HG03439 (cell line): ENCODE data around the gene RREB1.

Experiments used
- ATAC-seq: cut with Tn5 transposase; IDR thresholded peaks from one replicate; pipeline ENCODE4 v1.9.1; 2021; ENCODE audit warnings: mild to moderate bottlenecking, moderate library complexity; ENCODE audit not compliant: unreplicated experiment

Gene RREB1

DNA sequence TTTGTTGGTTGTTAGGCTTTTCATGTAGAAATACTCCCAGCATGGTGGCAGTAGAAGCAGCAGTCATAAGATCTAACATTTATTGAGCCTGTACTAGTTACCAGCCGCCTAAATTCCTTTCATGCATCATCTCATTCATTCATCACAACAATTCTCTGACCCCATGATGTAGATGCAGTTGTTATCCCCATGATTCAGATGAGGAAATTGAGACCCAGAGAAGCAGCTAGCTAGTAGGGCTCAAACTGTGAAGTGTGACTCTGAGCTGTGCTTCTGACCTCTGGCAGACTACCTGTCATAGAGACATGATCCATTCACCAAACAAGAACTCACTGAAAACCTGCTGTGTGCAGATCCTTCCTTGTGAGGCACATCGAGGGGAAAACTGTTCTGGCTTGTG, 16.9 kb downstream of the RREB1 start:
- no peak for ATAC-seq

DNA sequence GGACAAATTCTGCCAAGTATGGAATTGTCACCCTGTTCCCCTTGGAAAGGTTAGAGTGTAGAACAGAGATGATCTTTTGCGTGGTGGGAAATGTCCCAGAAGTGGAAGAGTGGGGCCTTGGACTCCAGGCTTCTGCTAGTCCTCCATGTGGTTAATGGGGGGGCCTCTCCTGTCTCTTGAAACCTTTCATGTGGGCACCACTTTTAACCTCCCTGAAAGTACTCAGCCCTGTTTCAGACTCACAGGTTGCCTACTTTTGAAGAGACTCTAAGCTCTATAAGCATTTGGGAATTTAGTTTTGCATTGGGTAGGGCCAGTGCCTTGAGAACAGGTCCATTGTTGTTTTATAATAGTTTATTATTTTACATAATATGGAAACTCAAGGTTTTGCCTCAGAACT, 17.5 kb downstream of the RREB1 start:
- no peak for ATAC-seq

DNA sequence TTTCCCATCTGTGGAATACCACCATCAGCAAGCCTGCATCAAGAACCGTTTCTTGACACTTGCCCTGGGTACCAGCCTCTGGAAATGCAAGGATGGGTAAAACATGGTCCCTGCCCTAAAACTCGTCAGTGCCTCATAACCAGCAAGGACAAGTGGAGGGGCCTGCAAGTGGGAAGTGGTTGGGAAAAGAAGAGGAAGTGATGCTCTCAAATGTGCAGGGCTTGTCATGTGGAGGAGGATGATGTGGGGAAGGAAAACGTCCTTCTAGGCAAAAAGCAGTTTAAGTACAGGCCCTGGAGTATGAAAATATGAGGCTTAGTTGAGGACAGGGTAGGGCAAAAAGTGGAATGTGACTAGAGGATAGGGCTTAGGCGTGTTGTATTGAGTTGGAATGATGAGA, 19.0 kb downstream of the RREB1 start:
- no peak for ATAC-seq

DNA sequence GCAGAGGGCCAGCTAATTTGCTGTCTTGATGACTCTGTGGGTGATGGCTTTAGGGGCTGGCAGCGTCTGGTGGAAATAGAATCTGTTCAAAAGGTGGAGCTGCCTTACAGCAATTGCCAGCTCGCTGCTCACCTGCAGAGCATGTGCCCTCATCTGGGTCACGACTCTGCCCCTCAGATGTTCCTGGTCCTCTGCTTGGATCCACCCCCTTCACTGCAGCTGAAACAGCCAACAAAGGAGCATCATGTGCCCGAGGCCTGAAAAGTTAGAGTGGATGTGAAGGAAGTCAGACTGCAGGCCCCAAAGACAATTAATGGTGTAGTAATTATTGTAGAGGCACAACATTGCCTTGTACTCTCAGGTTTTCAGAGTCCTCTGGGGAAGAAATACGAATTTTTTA, 19.9 kb downstream of the RREB1 start:
- no peak for ATAC-seq

DNA sequence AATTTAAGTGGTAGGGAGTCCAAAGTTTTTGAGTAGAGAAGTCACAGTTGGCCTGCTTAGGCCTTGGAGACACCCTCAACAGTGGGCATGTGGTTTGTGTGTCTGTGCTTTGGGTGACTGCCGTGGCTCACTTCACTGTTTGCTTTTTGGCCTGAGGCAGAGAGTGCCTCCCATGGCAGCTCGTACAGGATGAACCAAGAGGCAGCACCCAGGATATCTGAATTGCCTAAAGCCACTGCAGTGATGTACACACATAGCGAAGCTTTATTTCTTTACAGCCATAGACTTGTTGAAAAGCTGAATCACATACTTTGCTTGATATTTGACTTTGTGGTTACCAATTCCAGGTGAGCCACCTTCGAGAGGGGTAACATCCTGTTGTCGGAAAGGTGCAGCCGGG, 21.6 kb downstream of the RREB1 start:
- no peak for ATAC-seq

DNA sequence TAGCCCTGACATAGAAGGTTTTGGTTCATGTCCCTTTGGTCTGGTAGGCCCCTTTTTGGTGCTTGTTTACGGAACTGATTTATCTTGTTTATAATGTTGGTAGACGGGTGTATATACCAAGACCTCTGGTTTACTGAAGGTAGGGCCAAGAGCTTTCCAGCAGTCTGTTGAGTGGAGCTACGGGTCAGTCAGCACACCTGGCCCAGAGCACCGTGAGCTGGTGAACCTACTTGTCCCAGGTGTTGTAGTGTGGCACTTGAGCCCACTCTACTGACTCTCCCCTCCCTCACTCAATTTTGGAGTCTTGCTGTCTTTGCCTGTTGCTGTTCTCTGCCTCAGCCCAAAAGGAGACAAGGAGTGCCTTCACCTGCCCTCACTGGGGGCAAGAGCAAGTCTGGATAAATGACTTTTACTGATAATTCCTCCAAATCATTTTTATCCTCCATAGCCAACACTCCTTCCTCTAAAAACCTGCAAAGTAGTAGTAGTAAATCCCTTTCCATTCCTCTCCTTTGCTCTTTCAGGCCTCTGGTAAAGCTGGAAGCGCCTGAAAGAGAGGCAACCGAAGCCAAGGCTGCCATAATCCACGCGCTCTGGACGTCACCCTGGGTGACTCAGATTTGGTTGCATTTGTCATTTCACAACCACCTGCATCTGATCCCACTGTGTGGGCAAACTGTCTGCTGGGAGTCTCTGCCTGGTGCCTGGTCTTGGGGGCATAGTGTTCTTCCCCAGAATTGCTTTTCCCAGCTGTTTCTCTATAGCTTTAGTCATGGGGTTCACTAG, 22.2 kb downstream of the RREB1 start:
- no peak for ATAC-seq

DNA sequence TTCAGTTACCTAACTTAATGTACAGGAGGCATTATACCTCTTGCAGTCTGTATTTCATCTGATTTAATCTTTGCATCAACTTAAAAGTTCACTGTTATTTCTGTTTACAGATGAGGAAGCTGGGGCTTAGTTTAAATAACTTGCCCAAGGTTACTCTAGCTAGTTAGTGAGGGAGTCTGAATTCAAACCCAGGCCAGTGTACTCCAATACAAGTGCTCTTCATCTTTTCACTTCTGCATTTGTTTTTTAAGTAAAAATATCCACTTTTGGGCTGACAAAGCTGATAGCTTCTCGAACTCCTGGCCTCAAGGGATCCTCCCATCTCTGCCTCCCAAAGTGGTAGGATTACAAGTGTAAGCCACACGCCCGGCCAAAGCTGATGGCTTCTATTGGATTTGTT, 23.6 kb downstream of the RREB1 start:
- ATAC-seq = no peak

DNA sequence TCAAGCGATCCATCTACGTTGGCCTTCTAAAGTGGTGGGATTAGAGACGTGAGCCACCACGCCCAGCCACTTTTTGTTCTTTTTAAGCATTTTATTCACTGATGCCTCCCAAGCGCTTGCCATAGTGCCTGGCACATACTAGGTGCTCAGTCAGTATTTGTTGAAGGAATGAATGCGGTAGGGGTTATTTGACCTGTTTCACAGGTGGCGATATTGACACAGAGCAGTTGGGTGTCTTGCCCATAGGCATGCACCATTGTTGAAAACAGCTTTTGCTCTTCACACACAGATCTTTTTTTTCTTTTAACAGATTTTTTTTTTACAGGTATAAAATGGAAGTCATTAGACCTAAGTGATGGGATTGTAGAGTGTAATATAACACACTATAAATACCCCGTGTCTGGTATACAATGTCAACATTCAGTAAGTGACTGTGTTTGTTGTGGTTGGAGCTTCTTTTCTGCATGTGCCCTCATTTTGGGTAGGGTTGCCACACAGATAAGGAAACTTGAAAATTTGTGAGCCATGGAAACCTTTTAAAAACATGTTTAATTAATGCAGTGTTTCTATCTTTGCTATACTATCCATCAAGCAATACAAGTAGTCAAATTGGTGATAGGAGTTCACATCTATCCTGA, 24.8 kb downstream of the RREB1 start:
- ATAC-seq = no peak

DNA sequence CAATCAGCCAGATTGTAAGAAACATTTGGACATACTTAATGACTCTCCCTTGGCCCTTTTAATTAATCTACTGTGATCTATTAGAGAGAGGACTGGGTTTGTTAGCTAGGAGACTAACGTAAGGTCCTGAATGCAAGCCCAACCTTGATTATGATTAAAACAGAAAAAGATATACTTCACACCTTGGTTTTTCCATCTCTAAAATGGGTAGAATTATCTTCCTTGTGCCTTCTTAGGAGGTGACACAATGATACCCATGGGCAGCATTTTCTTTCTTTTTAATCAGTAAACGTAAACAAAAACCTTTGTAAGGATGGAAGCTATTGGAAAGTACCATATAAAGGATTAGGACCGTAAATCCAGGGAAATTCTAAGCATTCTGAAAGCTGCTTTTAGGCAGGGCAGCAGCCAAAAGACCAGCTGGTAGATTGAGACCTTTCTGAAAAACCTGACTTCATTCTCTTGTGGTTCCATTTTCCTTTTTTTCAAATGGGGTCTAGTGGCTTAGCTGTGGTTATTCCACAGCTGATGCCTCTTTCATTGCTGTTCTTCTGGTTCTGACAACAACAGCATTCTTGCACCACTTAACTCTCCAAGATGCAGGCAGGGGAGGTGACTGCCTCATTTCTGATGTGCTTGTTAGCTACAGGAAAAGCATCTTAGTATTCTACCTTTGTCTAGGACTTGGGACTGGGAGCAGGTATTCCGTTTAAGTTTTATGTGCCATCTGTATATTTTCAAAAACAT, 27.4 kb downstream of the RREB1 start:
- no peak for ATAC-seq

DNA sequence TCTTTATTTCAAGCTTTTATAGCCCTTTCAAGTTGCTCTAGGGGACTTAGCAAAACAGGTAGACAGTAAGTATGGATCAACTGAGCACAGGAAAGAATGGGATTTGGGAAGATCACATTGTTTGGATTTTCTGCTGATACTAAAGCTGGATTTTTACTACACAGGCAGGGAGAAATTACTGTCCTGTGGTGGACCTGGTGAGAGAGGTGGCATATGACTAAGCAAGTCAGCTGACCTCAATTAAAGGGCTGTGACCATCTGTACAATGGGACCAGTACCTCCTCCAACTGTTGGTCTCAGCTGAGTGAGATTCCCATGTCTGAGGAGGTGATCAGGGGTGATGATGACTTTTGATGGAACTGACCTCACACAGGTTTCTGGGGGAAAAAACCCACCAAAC, 28.0 kb downstream of the RREB1 start:
- ATAC-seq = no peak

DNA sequence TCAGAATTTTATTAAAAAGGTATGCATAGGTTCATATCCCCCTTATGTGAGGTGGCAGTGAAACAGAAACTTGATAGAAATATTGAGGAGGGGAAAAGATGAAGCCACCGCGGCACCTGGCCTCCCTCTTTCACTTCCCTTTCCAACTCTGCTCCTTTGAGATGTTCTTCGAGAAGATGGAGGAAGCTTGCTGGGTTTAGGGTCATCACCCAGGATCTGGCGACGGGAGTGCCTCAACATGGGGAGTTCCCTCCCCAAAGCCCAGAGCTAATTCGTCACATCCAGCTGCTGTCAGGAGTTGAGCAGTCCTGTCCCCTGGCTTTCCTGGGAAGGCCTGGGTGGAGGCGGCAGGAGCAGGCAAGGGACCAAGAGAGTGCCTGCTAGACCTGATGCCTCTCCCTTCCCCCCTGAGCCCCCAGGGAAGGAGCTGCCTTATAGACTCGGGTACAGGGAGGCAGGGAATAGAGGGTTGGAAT, 29.1 kb downstream of the RREB1 start:
- ATAC-seq = peak; percentile 28

DNA sequence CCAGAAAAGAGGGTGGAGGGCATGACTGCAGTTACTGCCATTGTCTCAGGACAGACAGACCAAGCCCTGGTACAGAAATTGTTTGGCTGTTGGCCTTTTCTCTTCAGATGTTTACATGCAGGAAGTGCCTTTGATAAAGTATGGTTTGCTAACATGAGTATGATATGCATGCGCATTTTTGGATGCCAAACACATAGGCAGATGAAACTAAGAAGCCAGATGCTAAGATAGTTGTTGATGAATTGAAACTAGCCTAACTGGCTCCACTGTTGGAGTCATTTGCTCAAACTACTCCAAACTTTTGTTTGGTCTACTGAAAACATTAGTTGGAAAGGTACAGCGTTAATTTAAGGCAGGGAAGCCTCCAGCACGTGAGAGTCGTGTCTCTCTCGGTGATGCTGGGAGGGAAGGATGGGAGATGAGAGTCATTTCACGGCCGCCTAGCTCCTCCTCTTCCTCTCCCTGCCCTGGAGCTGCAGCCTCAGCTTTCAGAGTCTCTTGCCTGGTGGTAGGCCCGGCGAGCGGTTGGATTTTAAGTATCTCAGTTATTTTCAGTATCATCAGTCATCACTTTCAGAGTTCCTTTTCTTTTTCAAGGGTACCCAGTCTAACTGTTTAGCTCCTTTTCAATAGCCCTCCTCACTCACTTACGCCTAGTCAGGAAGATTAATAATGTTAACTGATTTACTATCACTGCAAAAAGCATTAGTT, 29.7 kb downstream of the RREB1 start:
- ATAC-seq = peak; percentile 33

DNA sequence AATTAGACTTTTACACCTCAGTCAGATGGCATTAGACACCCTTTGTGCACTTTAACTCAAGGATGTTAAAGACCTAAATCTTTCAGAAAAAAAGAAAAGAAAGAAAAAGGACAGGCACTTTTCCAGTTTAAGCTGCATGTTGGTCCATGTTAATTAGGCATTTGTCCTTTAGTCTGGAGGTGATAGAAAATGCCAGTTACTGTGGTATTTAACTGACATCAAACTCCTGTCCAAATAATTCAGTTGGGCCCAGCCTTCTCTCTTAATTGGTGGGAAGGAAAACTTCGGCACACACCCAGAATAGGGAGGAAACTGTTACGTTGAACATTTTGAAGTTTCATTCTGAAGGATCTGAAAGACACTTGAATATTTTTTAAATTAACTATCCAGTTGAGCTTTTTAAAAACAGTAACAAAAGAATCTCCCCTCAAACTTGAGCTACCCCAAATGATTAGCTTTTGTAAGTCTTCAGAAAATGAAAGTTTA, 30.3 kb downstream of the RREB1 start:
- ATAC-seq = no peak

DNA sequence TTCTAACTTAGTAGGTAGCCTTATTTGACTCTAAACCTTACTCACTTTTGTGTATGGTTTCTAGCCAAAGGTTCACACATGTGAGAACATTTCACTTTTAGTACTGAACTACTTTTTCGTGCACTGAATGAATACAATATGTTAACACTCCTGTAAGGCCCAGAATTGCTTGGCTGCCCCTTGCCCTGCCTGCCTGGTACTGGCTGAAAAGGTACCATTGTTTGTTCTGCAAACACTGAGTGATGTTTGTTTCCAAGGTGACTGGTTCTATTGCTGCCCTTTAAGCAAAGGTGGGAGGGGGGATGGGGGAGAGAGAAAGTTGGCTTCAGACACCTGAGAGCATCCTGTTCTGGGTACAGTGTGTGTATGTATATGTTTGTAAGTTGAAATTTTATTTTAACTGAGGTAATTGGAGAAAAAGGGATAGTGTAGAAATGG, 31.2 kb downstream of the RREB1 start:
- ATAC-seq = no peak

DNA sequence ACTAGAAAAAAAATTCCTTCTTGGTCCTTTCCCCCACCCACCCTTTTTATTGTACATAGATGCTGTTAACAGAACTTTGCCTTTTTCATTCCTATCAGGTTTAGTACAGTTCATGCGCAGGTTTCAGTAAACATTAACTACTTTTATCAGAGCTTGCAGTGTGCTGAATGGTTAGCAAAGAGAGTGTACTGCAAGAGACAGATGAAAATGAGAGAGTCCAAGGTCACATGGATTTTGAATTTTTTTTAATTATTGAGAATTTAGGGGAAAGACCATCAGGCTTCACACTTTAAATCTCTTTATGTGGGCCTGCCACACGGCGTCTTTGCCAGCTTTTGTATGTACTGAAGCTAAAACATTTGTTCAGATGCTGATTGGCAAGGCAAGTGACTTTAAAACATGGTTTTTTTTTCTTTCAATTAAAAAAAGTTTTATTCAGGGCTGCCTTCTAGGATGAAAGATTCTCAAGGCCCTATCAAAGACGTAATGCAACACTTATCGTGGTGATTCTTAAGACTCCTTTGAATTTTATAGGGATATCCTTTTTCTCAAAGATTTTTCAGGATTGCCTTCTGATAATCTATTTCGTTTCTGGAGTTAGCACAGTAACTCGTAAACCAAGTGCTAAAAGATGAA, 32.2 kb downstream of the RREB1 start:
- no peak for ATAC-seq

DNA sequence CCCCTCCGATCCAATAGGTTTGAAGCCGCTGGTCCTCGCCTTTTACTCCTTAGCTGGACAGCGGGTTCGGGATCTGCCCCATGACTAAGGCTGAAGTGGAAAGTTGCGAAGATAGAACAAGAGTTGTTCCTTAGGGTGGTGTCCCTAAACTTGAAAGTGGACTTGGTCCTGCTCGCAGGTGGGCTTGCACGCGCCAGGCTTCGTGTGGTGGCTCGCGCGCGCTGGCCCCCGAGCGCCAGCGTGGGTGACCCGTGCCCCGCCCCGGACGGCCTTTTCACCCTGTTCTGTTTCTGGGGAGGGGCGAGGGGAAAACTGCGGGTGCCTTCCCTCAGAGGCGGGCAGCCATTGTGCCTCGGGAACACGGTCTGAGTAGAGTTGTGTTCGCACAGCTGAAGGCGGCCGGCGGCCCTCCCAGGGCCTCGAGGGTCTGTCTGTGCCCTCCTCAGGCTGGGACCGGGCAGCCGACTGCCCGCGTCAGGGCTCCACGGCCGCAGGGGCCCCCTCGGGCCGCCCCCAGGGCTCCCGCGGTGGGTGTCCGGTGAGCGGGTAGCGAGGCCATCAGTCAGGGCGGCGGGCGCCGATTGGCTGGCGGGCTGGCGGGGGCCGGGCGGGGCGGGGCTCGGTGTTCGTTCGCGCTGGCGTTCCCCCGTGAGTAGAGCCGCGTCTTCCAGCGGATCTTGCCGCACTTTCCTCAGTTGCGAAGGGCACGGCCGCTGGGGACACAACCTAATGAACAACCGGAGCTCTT, 33.0 kb downstream of the RREB1 start:
- peak; percentile 54 for ATAC-seq

DNA sequence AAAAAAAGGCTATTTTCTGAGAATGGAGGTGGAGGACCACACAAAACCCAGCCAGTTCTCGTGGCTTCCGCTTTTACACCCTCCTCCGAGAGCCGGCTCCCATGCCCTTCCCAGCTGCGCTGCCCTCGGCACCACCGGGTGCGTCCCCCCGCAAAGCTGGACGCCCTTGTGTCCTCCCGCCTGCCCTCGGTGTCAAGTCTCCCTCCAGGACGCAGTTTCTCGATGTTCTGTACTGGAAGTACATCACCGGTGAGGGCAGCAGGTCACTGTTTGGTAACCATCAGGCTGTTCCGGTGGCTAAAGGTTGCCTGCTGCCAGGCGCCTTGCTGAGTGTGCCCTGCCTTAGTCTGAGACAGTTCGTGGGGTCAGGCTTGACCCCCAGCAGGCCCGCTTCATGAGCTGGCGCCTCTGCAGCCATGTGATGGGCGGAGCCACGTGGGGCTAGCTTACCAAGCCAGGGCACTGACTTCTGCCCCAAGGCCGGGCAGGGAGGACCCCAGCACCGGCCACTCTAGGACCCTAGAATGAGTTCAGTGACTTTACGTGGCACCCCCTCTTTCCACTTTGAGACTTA, 34.6 kb downstream of the RREB1 start:
- ATAC-seq = no peak

DNA sequence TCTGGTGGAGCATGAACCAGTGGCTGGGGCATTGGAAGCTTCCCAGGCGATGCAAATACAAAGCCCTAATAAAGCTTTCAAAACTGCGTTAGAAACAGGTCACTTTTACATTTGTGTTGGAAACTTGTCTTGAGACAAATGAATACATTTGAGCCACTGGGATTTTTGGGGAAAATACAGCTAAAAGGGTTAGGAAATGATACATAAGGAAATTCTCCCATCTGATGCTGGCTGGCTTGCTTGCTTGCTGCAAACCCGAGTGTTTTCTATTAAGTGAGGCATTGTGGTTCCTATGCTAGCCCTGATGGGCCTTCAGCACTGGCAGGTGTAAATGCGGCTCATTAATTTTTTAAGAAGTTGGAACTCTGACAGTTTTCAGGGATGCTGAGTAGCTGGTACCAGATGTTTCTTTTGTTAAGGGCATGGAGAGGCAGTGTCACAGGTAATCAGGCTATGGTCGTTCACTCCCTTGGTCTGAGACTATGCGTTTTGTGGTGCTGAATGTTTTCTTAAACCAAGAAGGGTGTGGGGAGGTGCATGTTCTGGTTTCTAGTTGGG, 35.2 kb downstream of the RREB1 start:
- no peak for ATAC-seq

DNA sequence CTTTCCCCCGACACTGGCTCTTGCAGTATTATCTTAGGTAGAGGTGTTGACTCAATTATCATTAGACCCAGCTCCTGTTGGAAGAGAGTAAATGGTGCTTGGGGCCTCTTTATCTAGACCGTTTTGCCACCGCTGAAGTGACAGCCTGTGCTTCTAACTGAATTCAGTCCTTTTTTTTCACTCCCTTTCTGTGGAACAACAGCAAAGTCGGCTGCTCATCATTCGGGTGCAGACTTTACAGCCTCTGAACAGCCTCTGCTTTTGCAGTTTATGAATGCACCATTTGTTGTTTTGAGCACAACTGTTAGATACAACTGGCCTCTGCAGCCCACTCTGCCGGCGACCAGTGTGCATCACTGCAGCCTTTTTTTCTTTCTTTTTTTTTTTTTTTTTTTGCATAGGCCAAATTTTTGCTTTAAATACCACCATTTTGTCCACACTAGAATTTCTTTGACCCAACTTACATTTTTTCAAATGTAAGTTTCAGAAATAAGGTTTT, 35.8 kb downstream of the RREB1 start:
- no peak for ATAC-seq
